NCI-H2171 (cell line): ENCODE results near the gene ATXN10.
A peak's percentile ranks its signal among the peaks of the same experiment; 100 is the strongest.
"Not testable (repeated sequence)": the region's sequence is repeated elsewhere in the genome, so short reads cannot be mapped to it uniquely, and the experiment has no call there.

Experiments used
- DNase-seq: peaks from one replicate; lab custom pipeline; 2025; lab: John Stamatoyannopoulos, UW

The ATXN10 gene

GRCh38 chr22:45671783-45672563, at the start of gene ATXN10:
Gene ATXN10, plus strand, starts transcription at chr22:45671834. Its CDS starts 230 bp downstream, at chr22:45672064.
- peak; percentile 88 for DNase-seq

- DNase-seq = no peak
Measured at GRCh38 chr22:45621836-45622600, 49.6 kb upstream of the ATXN10 start.

DNA sequence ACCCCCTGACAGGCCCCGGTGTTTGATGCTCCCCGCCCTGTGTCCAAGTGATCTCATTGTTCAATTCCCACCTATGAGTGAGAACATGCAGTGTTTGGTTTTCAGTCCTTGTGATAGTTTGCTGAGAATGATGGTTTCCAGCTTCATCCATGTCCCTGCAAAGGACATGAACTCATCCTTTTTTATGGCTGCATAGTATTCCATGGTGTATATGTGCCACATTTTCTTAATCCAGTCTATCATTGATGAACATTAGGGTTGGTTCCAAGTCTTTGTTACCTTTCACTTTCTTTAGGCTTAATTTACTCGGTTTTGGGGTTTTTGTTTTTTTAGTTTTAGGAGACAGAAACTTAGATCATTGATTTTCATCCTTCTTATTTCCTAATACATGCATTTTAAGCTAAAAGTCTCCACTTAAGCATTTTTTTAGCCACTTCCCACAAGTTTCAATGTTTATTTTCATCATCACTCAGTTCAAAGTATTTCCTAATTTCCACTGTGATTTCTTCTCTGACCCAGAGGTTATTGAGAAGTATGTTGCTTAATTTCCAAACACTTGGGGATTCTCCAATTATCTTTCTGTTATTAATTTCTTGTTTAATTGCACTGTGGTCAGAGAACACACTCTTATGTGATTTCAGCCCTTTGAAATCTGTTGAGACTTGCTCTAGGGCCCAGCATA, 48.0 kb upstream of the ATXN10 start:
- not testable (repeated sequence) for DNase-seq

DNA sequence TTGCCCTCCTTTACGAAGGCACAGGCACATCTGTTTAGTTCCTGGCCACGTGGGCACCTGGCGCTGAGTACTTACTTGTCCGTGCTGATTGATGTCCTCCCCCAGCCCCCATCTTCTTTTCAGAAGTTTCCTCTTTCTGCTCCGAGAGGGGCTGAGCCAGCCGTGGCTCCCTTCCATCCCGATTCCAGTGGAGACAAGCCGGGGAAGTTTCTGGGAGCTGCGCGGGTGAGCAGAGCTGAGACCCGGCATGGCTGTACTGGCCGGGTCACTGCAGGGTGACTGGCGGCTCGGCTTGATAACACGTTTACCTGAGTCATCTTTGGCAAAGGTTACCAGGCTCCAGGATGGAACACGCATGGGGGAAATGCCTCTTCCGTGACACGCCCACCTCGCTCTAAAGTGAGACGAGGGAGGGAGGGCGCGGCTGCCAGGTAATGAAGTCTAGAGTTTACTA, 45.4 kb upstream of the ATXN10 start:
- DNase-seq = no peak

DNA sequence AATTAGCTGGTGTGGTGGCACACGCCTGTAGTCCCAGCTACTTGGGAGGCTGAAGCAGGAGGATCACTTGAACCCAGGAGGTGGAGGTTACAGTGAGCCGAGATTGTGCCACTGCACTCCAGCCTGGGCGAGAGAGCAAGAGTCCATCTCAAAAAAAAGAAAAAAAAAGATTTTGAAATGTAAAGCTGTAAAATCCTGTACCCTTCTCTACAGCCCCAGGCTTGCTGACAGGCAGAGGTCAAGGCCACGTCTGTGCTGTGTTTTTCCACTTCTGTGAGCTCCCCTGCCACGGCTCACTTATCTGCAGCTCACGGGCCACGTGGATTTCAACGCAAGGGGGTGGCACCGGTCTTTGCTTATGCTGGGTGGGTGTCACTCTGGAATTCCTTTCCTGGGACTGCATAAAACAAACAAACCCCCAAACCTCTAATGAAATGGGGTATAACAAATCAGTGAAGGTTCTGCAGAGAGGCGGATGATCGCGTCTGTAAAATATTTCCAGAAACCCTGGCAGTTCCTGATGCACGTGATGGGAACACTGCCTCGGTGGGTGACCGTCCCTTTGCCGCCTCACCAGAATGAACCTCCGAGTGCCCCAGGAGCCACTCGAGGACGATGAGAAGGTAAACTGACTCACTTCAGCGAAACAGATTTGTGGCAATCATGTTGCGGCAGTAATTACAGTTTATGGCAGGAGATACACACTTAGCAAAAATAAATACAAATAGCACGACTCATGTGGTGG, 44.0 kb upstream of the ATXN10 start:
- DNase-seq = no peak

DNA sequence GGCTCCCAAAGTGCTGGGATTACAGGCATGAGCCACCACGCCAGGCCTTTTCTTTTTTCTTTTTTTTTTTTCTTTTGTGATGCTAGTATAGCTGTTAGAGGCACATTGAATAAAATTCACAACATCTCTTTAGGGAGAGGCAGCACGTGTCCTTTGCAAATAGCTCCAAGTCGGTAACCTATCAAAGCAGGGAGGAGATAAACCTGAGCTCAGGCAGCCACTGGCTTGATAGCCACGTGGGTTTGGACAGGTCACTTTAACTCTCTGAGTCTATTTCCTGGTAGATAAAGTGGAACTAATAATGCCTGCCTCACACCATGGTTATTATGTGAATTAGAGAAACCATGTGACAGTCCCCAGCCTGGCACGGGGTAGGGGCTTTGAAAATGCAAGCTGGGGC, 43.1 kb upstream of the ATXN10 start:
- no peak for DNase-seq

DNA sequence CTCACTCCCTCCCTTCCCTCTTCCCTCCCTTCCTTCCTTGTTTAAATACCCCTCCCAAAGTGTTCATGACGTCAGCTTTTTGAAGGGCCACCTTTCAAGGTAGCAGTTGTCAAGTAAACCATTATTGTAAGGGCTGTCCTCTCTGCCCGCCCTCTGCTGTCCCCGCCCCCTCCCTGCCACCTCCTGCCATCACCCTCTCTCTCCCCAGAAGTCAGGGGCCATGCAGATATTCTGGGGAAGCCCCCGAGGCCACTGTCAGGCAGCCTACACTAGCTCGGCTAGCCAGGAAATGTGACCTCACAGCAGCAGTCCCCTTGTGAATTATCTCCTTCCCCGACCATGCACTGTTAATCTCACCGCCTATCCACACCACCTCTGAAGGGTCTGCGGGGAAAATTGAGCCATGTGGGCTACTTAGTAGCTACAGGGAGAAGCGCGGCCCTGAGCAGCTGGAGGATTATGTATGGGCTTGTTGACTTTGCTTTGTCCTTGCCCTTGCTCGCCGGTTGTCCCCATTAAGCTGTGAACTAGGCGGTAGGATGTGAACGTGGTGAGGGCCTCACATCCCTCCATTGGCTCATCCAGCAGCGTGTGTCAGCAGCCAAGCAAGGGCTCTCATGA, 42.1 kb upstream of the ATXN10 start:
- DNase-seq = no peak

DNA sequence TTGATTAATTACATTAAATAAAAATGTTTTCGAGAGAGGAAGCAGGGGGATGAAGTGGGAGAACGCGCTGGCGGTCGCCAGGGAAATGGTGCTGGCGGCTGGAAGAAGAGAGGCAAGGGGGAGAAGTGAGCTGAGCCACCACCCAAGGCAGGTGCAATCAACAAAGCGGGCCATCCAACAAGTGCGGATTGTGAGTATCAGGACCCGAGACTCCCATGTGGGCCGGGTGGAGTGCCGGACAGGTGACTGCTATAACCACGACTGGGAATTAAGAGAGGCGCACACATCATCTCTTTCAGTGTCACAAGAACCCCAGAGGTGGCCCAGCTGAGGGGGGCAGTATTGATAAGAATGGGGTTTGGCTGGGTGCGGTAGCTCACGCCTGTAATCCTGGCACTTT, 41.2 kb upstream of the ATXN10 start:
- no peak for DNase-seq

- no peak for DNase-seq
Measured at GRCh38 chr22:45631140-45631840, 40.3 kb upstream of the ATXN10 start.

GRCh38 chr22:45631841-45632238, 39.8 kb upstream of the ATXN10 start:
- no peak for DNase-seq

- no peak for DNase-seq
Measured at GRCh38 chr22:45632791-45633515, 38.7 kb upstream of the ATXN10 start.

DNA sequence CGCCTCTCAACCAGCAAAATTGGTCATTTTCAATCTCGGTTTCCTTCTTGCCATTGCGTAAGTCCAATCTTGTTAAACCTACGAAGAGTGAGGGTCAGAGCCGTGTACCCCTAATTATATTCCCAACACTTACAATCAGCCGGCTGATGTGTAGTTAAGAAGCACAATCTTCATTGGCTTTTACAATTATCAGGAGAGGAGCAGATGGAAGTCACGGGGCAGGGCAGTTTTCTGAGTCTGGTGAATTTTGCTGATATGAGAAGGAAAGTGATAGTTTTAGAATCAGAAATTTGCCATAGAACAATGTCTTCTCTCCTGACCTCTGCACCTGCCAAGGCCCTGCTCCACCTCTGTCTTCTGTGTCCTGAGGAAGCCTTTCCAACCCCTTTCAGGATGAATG, 35.0 kb upstream of the ATXN10 start:
- no peak for DNase-seq

- DNase-seq = no peak
Measured at GRCh38 chr22:45638197-45638596, 33.4 kb upstream of the ATXN10 start.

DNA sequence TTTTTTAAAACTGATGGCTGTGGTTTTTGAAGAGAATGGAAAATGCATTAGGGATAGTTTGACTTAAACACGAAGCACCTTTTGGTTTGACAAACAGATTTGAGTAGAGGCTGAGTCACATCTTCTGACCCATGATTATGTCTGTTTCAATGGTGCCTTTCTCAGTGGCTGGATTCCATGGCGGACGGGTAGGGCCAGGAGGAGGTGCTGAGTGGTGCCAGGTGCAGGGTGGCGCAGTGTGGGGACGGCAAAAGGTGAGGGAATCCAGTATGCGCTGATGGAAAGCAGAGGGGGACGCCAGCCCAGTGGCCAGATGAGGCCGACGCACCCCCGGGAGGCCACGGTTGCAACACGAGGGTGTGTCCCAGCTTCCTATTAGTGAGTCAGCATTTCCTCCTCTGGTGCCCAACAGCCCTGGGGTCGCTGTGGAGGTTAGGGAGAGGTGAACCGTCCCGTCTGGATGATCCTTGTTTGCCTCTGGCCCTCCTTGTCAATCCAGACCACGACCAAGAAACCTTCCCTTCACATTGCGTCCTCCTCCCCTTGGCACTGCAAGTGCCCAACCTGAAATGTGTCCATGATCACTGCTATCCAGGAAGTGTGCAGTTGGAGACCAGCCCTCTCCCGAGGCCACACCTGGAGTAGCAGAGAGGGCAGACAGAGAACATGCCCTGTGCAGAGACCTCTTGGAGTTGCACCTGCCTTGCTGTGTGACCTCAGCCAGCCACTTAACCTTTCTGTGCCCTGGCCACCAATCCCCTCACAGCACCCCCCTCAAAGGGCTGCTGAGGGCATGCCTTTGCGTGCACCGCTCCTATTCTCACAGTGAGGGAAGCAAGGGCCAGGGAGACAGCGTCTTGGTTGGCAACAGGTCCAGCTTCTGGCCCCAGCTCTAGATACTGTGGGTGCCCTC, 32.5 kb upstream of the ATXN10 start:
- no peak for DNase-seq

DNA sequence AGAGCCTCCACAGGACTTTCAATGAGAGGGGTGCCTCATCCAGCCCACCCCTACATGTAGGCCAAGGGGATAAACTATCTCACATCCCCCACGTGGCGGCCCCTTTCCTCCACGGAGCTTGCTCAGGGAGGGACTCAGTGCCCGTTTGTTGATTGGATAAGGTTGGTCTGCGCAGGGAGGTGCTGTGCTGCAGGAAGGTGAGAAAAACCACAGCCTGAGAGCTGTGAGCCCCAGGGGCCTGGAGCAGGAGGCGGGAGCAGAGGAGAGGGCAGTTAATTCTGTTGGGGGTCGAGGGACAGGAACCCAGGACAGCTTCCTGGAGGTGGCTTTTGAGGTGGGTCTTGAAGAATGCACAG, 31.9 kb upstream of the ATXN10 start:
- no peak for DNase-seq

DNA sequence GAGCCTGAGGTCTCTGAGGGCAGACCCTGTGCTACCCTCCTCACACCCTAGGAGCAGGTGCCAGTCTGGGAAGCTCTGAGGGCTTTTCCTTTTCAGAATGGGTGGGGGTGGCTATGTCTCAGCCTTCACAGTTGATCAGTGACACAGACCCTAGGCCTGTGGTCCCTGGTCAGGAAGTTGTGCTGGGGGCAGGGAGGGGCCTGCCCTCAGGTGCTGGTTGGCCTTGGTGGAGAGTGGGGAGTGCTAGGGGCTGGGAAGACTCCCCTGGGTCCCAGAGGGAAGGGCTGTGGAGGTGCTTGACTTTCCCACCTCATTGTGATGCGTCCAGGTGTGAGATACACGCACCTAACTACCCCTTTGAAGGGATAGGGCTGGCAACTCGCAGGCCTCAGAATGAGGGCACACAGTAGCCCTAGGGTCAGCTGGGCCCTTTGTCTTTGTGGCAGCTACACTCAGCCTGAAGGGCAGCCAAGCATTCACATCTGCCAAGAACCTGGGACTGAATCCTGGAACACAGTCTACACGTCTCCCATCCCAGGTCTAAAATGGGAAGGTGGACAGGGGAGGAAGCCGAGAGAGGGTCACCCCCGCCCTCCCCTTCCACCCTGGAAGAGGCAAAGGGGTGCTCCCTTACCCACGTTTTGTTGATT, 31.2 kb upstream of the ATXN10 start:
- DNase-seq = no peak

GRCh38 chr22:45640941-45641621, 30.6 kb upstream of the ATXN10 start:
- DNase-seq = no peak

- peak; percentile 53 for DNase-seq
Measured at GRCh38 chr22:45642986-45643385, 28.6 kb upstream of the ATXN10 start.
